GM19328 (cell line): ENCODE results near the gene TRIO.

ENCODE experiments used
- ATAC-seq: cut with Tn5 transposase; IDR thresholded peaks from one replicate; pipeline ENCODE4 v1.9.1; 2021; ENCODE audit warnings: mild to moderate bottlenecking, moderate library complexity; ENCODE audit not compliant: unreplicated experiment

The TRIO gene

GRCh38 chr5:14122089-14122488 is 21.1 kb upstream of the TRIO start:
- ATAC-seq, result no peak

GRCh38 chr5:14123551-14123950 is 19.6 kb upstream of the TRIO start:
- no peak for ATAC-seq

- no peak for ATAC-seq
Measured at GRCh38 chr5:14123974-14124482, 19.1 kb upstream of the TRIO start.

- ATAC-seq, result no peak
Measured at GRCh38 chr5:14125262-14125661, 17.9 kb upstream of the TRIO start.

GRCh38 chr5:14127587-14127986 is 15.6 kb upstream of the TRIO start:
- ATAC-seq, result no peak

- no peak for ATAC-seq
Measured at GRCh38 chr5:14128079-14128478, 15.1 kb upstream of the TRIO start.

- no peak for ATAC-seq
Measured at GRCh38 chr5:14129123-14129522, 14.0 kb upstream of the TRIO start.

GRCh38 chr5:14131855-14132503 is 11.2 kb upstream of the TRIO start:
- ATAC-seq, result no peak

- ATAC-seq, result no peak
Measured at GRCh38 chr5:14133394-14133793, 9.7 kb upstream of the TRIO start.

- no peak for ATAC-seq
Measured at GRCh38 chr5:14134083-14134482, 9.1 kb upstream of the TRIO start.

GRCh38 chr5:14134771-14135170 is 8.4 kb upstream of the TRIO start:
- ATAC-seq, result no peak

- ATAC-seq, result no peak
Measured at GRCh38 chr5:14135621-14136020, 7.5 kb upstream of the TRIO start.

GRCh38 chr5:14136228-14136627 is 6.9 kb upstream of the TRIO start:
- no peak for ATAC-seq

GRCh38 chr5:14138608-14139540 is 4.3 kb upstream of the TRIO start:
- no peak for ATAC-seq

GRCh38 chr5:14141764-14142163 is 1.4 kb upstream of the TRIO start:
- ATAC-seq, result no peak

- ATAC-seq, result peak; percentile 1
Measured at GRCh38 chr5:14142202-14142826, 828 bp upstream of the TRIO start.

GRCh38 chr5:14143546-14143840 is 351 bp downstream of the TRIO start:
- ATAC-seq, result peak; percentile 15

GRCh38 chr5:14143841-14144585 is 871 bp downstream of the TRIO start:
- peak; percentile 6 for ATAC-seq

GRCh38 chr5:14144586-14145434 is 1.7 kb downstream of the TRIO start:
- ATAC-seq, result peak; percentile 52
